Spleen (tissue), 11 donors: Measurements from ENCODE around the gene BRF1. TPM values are rescaled to one million over a fixed set of nuclear protein-coding genes. Genes with fewer than 3 reads are reported as not detected.

Source experiments
- DNase-seq: peaks from one replicate; pipeline ENCODE4 v3.0.0-alpha.2; 2020
- H3K27ac ChIP-seq, 8 donors: fragments of 200-600 bp; sonication (generic) in 7 of 8; 1 replicate in 4 of 8; 2 replicates in 4 of 8; pipeline versions ENCODE4 v1.5.0 to v1.8.0; 2016 to 2021; ENCODE audit warnings: inconsistent platforms in 4 of 8, mild to moderate bottlenecking in 4 of 8, moderate library complexity in 1 of 8
- H3K27me3 ChIP-seq, 7 donors: fragments of 200-600 bp; sonication (generic) in 6 of 7; replicated peaks in 1 of 7; 1 replicate in 4 of 7; 2 replicates in 3 of 7; pipeline versions ENCODE4 v1.5.0 to v1.8.0; 2016 to 2021; ENCODE audit warnings: inconsistent platforms in 3 of 7, mild to moderate bottlenecking in 1 of 7
- H3K36me3 ChIP-seq, 6 donors: fragments of 200-600 bp; sonication (generic) in 5 of 6; 1 replicate in 4 of 6; 2 replicates in 2 of 6; pipeline versions ENCODE4 v1.5.0 to v1.8.0; 2016 to 2021; ENCODE audit warnings: inconsistent platforms in 2 of 6
- H3K4me1 ChIP-seq, 6 donors: fragments of 200-600 bp; sonication (generic) in 5 of 6; 1 replicate in 3 of 6; 2 replicates in 3 of 6; pipeline versions ENCODE4 v1.5.0 to v1.8.0; 2016 to 2021; ENCODE audit warnings: inconsistent platforms in 3 of 6
- H3K4me3 ChIP-seq, 8 donors: fragments of 200-600 bp; sonication (generic) in 7 of 8; 1 replicate in 4 of 8; 2 replicates in 4 of 8; pipeline versions ENCODE4 v1.5.0 to v1.8.0; 2016 to 2021; ENCODE audit warnings: inconsistent platforms in 4 of 8, mild to moderate bottlenecking in 4 of 8, moderate library complexity in 2 of 8
- H3K9me3 ChIP-seq, 8 donors: fragments of 200-600 bp; sonication (generic) in 7 of 8; 1 replicate in 4 of 8; 2 replicates in 4 of 8; pipeline versions ENCODE4 v1.5.0 to v1.8.0; 2016 to 2021; ENCODE audit warnings: inconsistent platforms in 4 of 8
- POLR2A ChIP-seq, 3 donors: fragments of 450-650 bp; IDR thresholded peaks; one replicate each; pipeline ENCODE4 v1.5.1; 2017; ENCODE audit warnings: antibody characterized with exemption in 3 of 3, mild to moderate bottlenecking in 1 of 3
- POLR2AphosphoS5 ChIP-seq, 3 donors: sonication (generic); formaldehyde crosslinking; IDR thresholded peaks; one replicate each; pipeline ENCODE4 v1.5.1; 2017; ENCODE audit warnings: antibody characterized with exemption in 3 of 3
- WGBS, 5 donors: extraction: QIAGEN DNeasy Blood & Tissue Kit in 3 of 5; methylation state at CpG; one replicate each; pipeline versions ENCODE4 v1.1.5 to v1.1.7; 2013 to 2018; 5-methylcytosine and 5-hydroxymethylcytosine counted together
- intact Hi-C: fragments of 100-400 bp; cut with DNase I; formaldehyde crosslinking; loops from one replicate; pipeline ENCODE4 v1.15.0; 2023; ENCODE audit warnings: low total_unique reads
- polyA plus RNA-seq, 3 donors: library from polyadenylated mRNA; stranded (reverse); fragments of 200-250 nt; gene quantifications; one replicate each; pipeline ENCODE4 v1.2.1, GENCODE V29; 2013
- total RNA-seq, 7 donors: library from RNA; depleted of rRNA in 3 of 7; stranded (reverse); fragments of >200 nt in 3 of 7; fragmentation: NEBNext Ultra II Directional in 4 of 7; extraction: Animal tissue kit (Norgen Biotek cat#: 25700) in 4 of 7; gene quantifications; one replicate each; pipeline versions ENCODE4 v1.1.0 to v1.2.1, GENCODE V29; 2016 to 2021
- TF ChIP-seq, protein P1 (sequence below), 11 experiments: fragments of 200-600 bp in 7 of 11; fragments of 450-650 bp in 4 of 11; sonication (generic) in 4 of 11; IDR thresholded peaks in 8 of 11; conservative IDR thresholded peaks in 3 of 11; 1 replicate in 7 of 11; 2 replicates in 4 of 11; pipeline versions ENCODE4 v1.4.0 to v1.8.0; 2016 to 2021; ENCODE audit warnings: antibody characterized with exemption in 11 of 11, inconsistent platforms in 4 of 11, mild to moderate bottlenecking in 1 of 11
- donor health status: healthy with polysubstance abuse.
- donor health status: DM: no; HTN: no; CAD: no; lungs with moderate emphysema.
- donor health status: DM: no; HTN: no; CAD: no.
- donor health status: Bipolar disorder and iron deficiency.
- donor health status: healthy.
- donor health status: DM: no; HTN: no; CAD: no.
- donor health status: DM: yes; HTN: yes; CAD: no.

Gene BRF1
- total and polyA plus RNA-seq, 10 donors, result 16.2 to 71.2 (median 49.8) TPM

DNA sequence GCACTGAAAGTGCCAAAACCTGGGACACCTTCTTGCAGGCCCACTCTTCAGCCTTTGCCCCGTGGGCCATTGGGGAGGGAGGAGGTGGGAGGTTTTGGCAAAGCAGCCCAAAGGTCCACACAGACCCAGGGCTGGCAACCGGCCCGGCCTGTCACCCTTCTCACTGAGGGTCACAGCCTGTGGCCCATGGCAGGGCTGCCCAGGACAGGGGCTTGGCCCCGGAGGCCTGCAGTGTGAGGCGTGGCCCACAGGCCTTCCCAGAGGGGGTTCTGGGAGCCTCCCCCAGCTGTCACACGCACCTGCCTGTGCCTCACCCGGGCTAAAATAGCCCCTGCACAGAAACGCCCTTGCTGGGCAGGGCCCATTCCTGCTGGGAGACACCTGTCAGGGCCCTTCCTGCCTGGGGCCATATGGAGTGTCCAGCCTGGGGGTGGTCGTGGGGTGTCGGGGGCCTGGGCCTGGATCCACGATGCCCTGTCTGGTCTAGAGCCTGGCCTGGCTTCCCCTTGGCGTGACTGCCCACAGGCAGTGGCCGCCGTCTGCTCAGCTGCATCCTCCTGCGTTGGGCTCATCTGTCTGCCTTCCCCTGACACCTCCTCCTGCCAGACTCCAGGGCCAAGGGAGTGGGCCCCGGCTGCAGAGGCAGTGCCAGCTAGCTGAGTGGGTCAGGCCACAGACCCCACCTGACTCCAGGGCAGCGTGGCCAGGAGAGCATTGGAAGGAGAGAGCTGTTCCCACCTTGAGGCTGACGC, 33.0 kb upstream of the BRF1 start:
- peaks cover 46 to 100% (median 91%) of the 10 kb centered on the region in 6 donors for H3K4me1 ChIP-seq
- intact Hi-C loops, result no loop called here
- 70 to 82% (median 78%) methylated on average over 4 to 18 of the region's 18 CpGs for WGBS, 5 donors

GRCh38 chr14:105333020-105333490, 32.3 kb upstream of the BRF1 start:
- no peak for DNase-seq
- no peaks in the 10 kb centered on the region for H3K27me3 ChIP-seq
- peaks cover 0 to 13% (median 0%) of the 10 kb centered on the region in 6 donors for H3K36me3 ChIP-seq
- H3K4me3 ChIP-seq, result no peak overlapping the region
- intact Hi-C loops, result no loop called here
- 78 to 87% (median 80%) methylated on average over 13 to 15 of the region's 15 CpGs for WGBS, 5 donors
- H3K9me3 ChIP-seq, result no peaks in the 10 kb centered on the region
- H3K4me1 ChIP-seq, result peaks cover 43 to 100% (median 93%) of the 10 kb centered on the region in 6 donors
- H3K27ac ChIP-seq, result peak overlapping the region in 4 of 8 donors; percentile 75 to 83 (median 80)
- no peak for TF ChIP-seq POLR2A (IDR thresholded peaks at IDR 0.05)
- TF ChIP-seq POLR2AphosphoS5 (IDR thresholded peaks at IDR 0.05), result no peak
- TF ChIP-seq, protein P1, sequence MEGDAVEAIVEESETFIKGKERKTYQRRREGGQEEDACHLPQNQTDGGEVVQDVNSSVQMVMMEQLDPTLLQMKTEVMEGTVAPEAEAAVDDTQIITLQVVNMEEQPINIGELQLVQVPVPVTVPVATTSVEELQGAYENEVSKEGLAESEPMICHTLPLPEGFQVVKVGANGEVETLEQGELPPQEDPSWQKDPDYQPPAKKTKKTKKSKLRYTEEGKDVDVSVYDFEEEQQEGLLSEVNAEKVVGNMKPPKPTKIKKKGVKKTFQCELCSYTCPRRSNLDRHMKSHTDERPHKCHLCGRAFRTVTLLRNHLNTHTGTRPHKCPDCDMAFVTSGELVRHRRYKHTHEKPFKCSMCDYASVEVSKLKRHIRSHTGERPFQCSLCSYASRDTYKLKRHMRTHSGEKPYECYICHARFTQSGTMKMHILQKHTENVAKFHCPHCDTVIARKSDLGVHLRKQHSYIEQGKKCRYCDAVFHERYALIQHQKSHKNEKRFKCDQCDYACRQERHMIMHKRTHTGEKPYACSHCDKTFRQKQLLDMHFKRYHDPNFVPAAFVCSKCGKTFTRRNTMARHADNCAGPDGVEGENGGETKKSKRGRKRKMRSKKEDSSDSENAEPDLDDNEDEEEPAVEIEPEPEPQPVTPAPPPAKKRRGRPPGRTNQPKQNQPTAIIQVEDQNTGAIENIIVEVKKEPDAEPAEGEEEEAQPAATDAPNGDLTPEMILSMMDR (IDR thresholded peaks at IDR 0.05 in 8 of 11, conservative IDR thresholded peaks at IDR 0.05 in 3 of 11), result no peak

More for the DNA sequence above, 33.0 kb upstream of the BRF1 start:
- Histone ChIP-seq H3K27me3 (no peaks in the 10 kb centered on the region), H3K9me3 (no peaks in the 10 kb centered on the region), H3K27ac (peak overlapping the region in 4 of 8 donors; percentile 53 to 83 (median 80)), H3K36me3 (peaks cover 0 to 13% (median 0%) of the 10 kb centered on the region in 6 donors), H3K4me3 (no peak overlapping the region)
- peak; percentile 56 for DNase-seq
- TF ChIP-seq, protein P1 (IDR thresholded peaks at IDR 0.05 in 8 of 11, conservative IDR thresholded peaks at IDR 0.05 in 3 of 11), result no peak
- TF ChIP-seq POLR2AphosphoS5 (IDR thresholded peaks at IDR 0.05), result peak in 2 of 3 donors; percentile 24 to 42
- no peak for TF ChIP-seq POLR2A (IDR thresholded peaks at IDR 0.05)

- no peak overlapping the region for H3K4me3 ChIP-seq
- peaks cover 0 to 13% (median 0%) of the 10 kb centered on the region in 6 donors for H3K36me3 ChIP-seq
- H3K27ac ChIP-seq, result peak overlapping the region; percentile 4 to 83 (median 72)
- H3K4me1 ChIP-seq, result peaks cover 37 to 100% (median 93%) of the 10 kb centered on the region in 6 donors
- WGBS, 5 donors, result 30 to 52% (median 51%) methylated on average over 7 to 11 of the region's 11 CpGs
- DNase-seq, result peak; percentile 67
- TF ChIP-seq, protein P1 (IDR thresholded peaks at IDR 0.05 in 8 of 11, conservative IDR thresholded peaks at IDR 0.05 in 3 of 11), result no peak
- TF ChIP-seq POLR2AphosphoS5 (IDR thresholded peaks at IDR 0.05), result no peak
- no peak for TF ChIP-seq POLR2A (IDR thresholded peaks at IDR 0.05)
- intact Hi-C loops, result no loop called here
- no peaks in the 10 kb centered on the region for H3K27me3 ChIP-seq
- no peaks in the 10 kb centered on the region for H3K9me3 ChIP-seq
Observed at GRCh38 chr14:105332350-105332874, 31.6 kb upstream of the BRF1 start.
